PC-3 (cell line): ENCODE results near the gene PREP.

Experiments
- EZH2 ChIP-seq: fragments of 300-600 bp; sonication (generic); IDR thresholded peaks from one replicate; pipeline ENCODE4 v1.6.1; 2017; ENCODE audit warnings: antibody characterized with exemption, mild to moderate bottlenecking, low read length; ENCODE audit not compliant: unreplicated experiment
- TF ChIP-seq, protein P1 (sequence below): fragments of 300-600 bp; sonication (generic); conservative IDR thresholded peaks from 2 replicates; pipeline ENCODE4 v1.5.1; 2017; ENCODE audit warnings: antibody characterized with exemption, low read depth, mild to moderate bottlenecking, low read length

DNA sequence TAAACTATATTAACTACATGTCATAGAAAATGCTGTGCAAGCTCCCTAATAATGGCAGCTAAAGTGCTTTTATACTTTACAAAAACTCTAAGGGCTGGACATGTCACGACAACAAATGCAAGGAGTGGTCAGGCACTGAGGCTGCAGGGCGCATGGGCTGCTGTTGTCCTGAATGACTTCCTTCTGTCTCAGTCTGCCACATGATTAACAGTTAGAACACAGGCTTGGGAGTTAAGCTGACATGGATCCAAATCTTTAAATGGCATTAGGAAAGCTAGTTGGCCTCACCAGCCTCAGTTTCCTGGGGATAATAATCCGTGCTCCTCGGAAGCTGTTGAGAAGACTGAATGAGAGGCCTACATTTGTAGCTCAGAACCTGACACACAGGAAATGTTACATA is 57.4 kb downstream of the PREP start:
- TF ChIP-seq, protein P1, sequence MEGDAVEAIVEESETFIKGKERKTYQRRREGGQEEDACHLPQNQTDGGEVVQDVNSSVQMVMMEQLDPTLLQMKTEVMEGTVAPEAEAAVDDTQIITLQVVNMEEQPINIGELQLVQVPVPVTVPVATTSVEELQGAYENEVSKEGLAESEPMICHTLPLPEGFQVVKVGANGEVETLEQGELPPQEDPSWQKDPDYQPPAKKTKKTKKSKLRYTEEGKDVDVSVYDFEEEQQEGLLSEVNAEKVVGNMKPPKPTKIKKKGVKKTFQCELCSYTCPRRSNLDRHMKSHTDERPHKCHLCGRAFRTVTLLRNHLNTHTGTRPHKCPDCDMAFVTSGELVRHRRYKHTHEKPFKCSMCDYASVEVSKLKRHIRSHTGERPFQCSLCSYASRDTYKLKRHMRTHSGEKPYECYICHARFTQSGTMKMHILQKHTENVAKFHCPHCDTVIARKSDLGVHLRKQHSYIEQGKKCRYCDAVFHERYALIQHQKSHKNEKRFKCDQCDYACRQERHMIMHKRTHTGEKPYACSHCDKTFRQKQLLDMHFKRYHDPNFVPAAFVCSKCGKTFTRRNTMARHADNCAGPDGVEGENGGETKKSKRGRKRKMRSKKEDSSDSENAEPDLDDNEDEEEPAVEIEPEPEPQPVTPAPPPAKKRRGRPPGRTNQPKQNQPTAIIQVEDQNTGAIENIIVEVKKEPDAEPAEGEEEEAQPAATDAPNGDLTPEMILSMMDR = no peak
- no peak for TF ChIP-seq EZH2
